HG03354 (cell line): ENCODE data around the gene DNAJC5G.

Source experiments
- ATAC-seq: cut with Tn5 transposase; IDR thresholded peaks from one replicate; pipeline ENCODE4 v1.9.1; 2021; ENCODE audit warnings: mild to moderate bottlenecking; ENCODE audit not compliant: unreplicated experiment, poor library complexity, severe bottlenecking

DNAJC5G gene

DNA sequence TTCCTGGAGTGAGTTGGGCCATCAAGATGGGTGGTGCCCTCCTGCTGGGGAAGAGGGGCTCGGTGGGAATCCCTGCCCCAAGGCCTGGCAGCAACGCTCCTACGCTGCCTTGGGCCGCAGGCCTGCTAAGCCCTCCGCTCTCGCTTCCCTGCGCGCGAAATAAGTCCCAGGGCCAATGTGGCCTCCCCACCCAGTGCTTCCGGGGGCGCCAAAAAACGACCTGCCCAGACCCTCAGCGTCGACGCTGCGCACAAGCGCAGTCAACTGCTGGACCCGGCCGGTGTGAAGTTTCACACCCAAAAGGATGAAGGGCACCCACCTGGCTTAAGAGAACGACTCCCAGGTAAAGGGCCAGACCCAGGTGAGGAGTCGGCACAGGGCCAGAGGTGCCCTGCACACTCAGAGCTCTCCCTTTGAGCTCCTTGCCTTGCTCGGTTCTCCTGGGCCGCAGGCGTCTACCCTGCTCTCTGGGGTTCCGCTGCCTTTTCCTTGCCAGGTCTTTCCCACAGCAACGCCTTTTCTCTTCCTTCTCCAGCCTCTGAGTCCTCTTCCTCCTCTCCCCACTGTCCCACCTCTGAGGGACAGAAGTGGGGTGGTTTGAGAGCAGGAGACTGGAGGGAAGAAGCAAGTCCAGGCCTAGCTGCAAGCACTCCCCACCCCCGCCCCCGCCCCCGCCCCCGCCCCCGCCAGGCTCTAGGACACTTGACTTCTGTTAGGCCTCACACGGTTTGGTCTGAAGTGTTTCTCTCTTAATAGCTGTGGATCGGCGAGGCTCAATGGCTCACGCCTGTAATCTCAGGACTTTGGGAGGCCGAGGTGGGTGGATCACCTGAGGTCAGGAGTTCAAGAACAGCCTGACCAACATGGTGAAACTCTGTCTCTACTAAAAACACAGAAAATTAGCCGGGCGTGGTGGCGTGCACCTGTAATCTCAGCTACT, at the start of gene DNAJC5G:
Gene DNAJC5G (plus strand): TSS at position 223 of the 940 bp plus-strand sequence. CDS start 1,296 bp downstream, outside the sequence.
- no peak for ATAC-seq

GRCh38 chr2:27225526-27225925, 49.7 kb upstream of the DNAJC5G start:
- no peak for ATAC-seq

DNA sequence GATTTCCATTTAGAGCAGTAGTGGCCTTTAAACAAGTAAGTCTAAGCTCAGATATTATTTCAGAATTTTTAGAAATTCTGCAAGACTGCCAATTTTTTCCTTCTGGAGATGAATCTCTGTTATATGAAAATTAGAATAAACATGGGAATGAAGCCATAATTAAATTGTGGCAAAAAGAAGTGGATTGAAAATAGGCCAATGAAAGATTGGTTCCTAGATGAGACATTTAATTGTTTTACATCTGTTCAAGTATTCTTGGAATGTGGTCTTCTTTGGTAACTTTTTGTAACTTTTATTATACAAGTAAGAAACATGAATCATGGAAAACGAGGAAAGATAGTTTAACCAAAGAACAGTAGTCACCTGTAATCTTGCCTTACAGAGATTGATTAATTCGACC, 47.7 kb upstream of the DNAJC5G start:
- no peak for ATAC-seq

GRCh38 chr2:27231921-27232320, 43.3 kb upstream of the DNAJC5G start:
- ATAC-seq: no peak

GRCh38 chr2:27233341-27233740, 41.9 kb upstream of the DNAJC5G start:
- no peak for ATAC-seq

- ATAC-seq: no peak
Measured at GRCh38 chr2:27236136-27236535, 39.1 kb upstream of the DNAJC5G start.

DNA sequence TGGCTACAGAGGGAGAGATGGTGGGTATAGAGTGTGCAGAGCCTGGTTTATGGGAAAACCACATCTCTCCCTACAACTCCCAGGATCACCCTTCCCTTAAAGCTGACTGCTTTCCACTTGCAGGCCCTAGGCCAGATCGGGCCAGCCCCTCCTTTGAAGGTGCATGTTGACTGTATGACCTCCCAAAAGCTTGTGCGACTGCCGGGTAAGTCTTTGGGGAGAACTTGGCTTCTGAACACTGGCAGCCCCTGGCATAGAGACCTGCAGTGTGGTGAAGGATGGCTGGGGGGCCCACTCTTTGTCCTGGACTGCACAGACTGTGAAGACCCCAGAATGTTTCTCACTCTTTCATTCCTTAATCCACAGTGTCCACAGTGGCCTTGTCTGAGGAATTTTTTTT, 38.6 kb upstream of the DNAJC5G start:
- ATAC-seq: no peak

GRCh38 chr2:27237341-27237945, 37.8 kb upstream of the DNAJC5G start:
- no peak for ATAC-seq

- no peak for ATAC-seq
Measured at GRCh38 chr2:27238976-27239375, 36.3 kb upstream of the DNAJC5G start.

DNA sequence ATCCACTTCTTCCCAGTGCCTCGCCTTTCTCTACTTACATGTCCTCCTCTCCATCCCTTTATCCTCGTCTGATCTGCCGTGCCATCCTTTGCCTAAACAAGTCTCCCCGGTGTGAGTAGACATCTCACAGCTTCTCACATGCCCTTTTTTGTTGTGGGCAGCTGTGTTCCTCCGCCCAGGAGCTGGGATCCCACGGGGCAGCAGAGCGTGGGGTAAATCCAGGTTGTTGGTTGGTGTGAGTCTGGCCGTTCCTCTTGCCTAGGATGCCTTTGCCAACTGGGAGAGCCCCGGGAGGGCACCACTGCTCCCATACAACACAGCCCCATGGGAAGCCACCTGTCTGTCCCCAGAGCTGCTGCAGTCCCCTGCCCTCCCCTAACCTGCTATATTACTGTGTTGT, 34.8 kb upstream of the DNAJC5G start:
- ATAC-seq: no peak

DNA sequence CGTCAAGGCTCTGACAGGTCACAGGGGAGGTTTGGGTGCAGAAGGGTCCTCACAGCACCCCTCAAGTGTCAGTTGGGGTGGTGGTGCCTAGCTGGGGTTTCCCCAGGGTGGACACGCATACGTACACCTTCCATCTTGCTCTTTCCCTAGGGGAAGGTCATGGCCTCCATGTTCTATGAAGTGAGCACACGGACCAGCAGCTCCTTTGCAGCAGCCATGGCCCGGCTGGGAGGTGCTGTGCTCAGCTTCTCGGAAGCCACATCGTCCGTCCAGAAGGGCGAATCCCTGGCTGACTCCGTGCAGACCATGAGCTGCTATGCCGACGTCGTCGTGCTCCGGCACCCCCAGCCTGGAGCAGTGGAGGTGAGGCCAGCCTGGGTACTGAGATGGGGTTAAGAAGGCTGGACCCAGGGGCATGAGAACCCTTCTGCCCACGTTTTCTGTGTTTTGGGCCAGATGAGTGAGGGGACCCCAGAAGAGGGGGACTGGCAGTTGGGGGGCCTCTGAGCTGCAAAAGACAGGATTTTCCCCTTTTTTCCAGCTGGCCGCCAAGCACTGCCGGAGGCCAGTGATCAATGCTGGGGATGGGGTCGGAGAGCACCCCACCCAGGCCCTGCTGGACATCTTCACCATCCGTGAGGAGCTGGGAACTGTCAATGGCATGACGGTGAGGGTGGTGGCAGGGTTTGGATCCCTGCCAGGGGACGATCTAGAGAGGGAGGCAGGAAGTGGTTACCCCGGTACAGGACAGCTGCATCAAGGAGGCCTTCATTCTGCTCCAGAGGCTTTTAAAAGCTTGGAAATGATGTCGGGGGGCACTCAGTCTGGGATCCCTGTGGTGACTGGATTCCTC, 33.2 kb upstream of the DNAJC5G start:
- ATAC-seq: no peak

DNA sequence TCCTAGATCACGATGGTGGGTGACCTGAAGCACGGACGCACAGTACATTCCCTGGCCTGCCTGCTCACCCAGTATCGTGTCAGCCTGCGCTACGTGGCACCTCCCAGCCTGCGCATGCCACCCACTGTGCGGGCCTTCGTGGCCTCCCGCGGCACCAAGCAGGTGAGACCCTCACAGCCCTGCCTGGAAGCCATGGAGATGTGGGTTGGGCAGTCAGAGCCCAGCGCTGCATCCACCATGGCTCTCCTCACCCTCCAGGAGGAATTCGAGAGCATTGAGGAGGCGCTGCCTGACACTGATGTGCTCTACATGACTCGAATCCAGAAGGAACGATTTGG, 32.6 kb upstream of the DNAJC5G start:
- no peak for ATAC-seq

GRCh38 chr2:27243391-27244130, 31.7 kb upstream of the DNAJC5G start:
- no peak for ATAC-seq

DNA sequence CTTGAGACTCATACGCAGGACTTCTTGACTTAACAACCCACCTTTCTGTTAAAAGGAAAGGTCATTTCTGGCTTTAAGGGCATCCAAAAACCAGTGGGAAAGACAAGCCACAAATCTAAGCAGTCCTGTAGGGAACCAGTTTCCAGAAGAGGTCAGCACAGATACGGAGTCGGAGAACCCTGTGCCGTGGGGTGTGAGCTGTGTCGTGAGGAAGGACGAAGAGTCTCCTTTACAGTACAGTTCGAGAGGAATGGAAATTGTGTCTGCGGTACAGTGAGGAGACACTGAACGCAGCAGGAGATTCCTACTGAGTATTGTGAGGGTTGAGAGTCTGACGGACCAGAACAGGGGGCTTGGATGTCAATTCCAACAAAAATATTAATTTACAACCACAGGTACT, 30.1 kb upstream of the DNAJC5G start:
- no peak for ATAC-seq

- no peak for ATAC-seq
Measured at GRCh38 chr2:27245626-27246025, 29.6 kb upstream of the DNAJC5G start.

DNA sequence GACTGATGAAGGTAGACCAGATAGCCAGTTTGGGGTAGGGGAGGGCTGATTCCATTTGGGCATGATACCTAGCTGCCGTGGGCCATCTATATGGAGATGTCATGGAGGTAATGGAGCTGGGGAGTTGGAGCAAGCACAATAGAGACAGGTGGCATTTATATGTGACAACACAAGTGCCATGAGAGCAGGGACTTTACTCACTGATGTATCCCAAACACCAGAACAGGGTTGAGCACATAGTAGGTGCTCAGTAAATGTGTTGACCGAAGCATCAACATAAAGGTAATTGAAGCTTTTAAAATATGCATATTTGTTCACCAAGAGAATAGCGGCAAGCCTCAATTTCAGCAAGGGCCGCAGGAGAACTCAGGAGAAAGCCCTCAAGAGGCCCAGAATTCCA, 27.3 kb upstream of the DNAJC5G start:
- no peak for ATAC-seq

DNA sequence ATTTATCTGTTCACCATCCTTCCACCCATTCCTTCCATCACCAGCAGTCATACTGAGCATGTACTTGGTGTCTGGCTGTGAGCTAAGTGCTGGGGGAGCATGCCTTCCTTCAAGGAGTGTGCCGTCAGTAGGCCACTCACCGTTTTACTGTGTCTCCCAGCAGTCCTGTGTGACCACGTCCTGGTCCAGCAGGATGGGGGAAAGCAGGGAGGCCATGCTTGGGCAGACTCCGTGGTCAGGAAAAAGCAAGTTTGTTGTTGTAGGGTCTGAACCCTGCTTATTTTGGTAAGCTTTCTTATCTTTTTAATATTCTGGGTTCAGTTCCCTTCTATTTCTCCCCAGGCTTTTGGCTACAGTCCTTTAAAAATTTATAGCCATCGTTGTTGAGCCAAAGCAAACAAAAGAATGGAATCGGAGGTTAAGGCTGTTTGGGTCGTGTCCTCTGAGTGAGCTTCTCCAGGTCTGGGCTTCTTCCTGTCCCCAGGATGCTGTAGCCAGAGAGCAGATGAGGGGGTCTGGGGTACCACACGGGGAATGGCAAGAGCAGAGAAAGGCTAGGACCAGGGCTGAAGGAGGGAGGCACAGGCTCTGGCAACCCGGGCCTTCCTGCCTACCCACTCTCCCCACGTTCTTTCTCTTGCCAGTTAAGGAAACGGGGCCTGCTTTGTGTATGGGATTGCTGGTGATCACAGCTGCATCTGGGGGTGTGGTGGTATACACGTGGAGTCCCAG, 25.9 kb upstream of the DNAJC5G start:
- no peak for ATAC-seq

DNA sequence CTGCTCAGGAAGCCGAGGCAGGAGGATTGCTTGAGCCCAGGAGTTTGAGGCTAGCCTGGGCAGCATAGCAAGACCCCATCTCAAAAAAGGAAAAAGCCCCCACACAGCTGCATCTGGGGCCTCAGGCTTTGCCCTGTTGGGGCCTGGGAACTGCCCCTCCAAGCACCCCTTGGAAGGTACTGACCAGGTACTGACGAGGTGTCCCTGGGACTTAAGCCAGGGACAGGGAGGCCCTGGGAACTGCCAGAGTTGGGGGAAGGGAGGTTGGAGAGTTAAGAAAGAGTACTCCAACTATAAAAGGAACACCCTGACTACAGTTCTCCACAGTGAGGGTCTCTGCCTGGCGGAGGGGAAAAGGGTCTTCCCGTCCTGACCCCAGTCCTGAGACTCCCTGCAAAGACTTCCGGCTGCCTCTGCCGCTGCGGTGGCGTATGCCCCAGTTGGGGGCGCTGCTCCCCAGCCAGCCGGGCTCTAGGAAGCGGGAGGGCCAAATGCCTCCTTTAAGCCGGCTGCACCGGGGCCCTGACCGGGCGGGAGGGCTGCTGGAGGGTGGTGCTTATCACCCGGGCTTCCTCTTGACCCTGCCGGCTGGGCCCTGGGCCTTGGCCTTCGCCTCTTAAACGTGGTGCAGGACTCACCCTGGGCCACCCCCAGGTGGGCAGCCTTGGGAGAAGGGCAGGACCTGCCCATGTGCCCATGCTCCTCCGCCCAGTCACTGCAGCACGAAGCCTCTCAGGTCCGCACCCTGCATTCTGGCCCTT, 25.2 kb upstream of the DNAJC5G start:
- ATAC-seq: no peak
